CD4-positive, alpha-beta T cell (primary cell): ENCODE measurements around the gene CFAP53. TPM values are rescaled to one million over a fixed set of nuclear protein-coding genes. Genes with fewer than 3 reads are reported as not detected.

Experiments used
- ATAC-seq: fragments of 200-7000 bp; cut with Tn5 transposase; one replicate; pipeline ENCODE4 v1.10.0; 2022; ENCODE audit warnings: mild to moderate bottlenecking; ENCODE audit not compliant: poor library complexity
- CTCF ChIA-PET: fragments of 350-600 bp; sonication (Branson Sonifier 250); formaldehyde crosslinking; loops from one replicate; lab custom pipeline; 2021; ENCODE audit warnings: antibody characterized with exemption, inconsistent platforms; lab: Charles Lee
- POLR2A ChIA-PET: fragments of 350-600 bp; sonication (Branson Sonifier 250); formaldehyde crosslinking; loops from one replicate; lab custom pipeline; 2021; ENCODE audit warnings: antibody characterized with exemption, inconsistent platforms; lab: Charles Lee
- DNase-seq, 14 experiments: peaks; one replicate each; pipeline ENCODE4 v3.0.0-alpha.2; 2013 to 2020; ENCODE audit warnings: mixed read lengths in 2 of 14
- H3K27ac ChIP-seq, 2 donors: one replicate each; pipeline versions ENCODE4 v1.5.1 to v1.7.0; 2013; ENCODE audit warnings: low read length in 2 of 2, low read depth in 1 of 2, mild to moderate bottlenecking in 1 of 2
- H3K27me3 ChIP-seq, 2 experiments: 1 replicate in 1 of 2; 2 replicates in 1 of 2; pipeline versions ENCODE4 v1.6.1 to v1.7.0; 2013; ENCODE audit warnings: low read length in 2 of 2, control low read depth in 1 of 2, mild to moderate bottlenecking in 1 of 2, moderate library complexity in 1 of 2; ENCODE audit not compliant: insufficient read depth in 2 of 2, control insufficient read depth in 1 of 2
- H3K36me3 ChIP-seq: one replicate; pipeline ENCODE4 v1.6.1; 2013; ENCODE audit warnings: low read length, control low read depth; ENCODE audit not compliant: insufficient read depth
- H3K4me1 ChIP-seq: one replicate; pipeline ENCODE4 v1.6.1; 2013; ENCODE audit warnings: low read length, control low read depth; ENCODE audit not compliant: insufficient read depth
- H3K4me3 ChIP-seq: one replicate; pipeline ENCODE4 v1.5.1; 2013; ENCODE audit warnings: mild to moderate bottlenecking, low read length, moderate library complexity
- H3K9me3 ChIP-seq, 2 experiments: 1 replicate in 1 of 2; 2 replicates in 1 of 2; pipeline versions ENCODE4 v1.6.1 to v1.7.0; 2013; ENCODE audit warnings: low read length in 2 of 2, mild to moderate bottlenecking in 2 of 2, control low read depth in 1 of 2, moderate library complexity in 1 of 2; ENCODE audit not compliant: control insufficient read depth in 1 of 2, insufficient read depth in 1 of 2
- H3K27ac Mint-ChIP-seq: one replicate; pipeline ENCODE4 v1.8.0; 2020; ENCODE audit warnings: mixed read lengths
- H3K27me3 Mint-ChIP-seq: one replicate; pipeline ENCODE4 v1.8.0; 2021; ENCODE audit warnings: mixed read lengths
- H3K36me3 Mint-ChIP-seq: one replicate; pipeline ENCODE4 v1.8.0; 2021; ENCODE audit warnings: low read depth, mixed read lengths
- H3K4me1 Mint-ChIP-seq: one replicate; pipeline ENCODE4 v1.8.0; 2021; ENCODE audit warnings: low read depth, mixed read lengths
- H3K4me3 Mint-ChIP-seq: one replicate; pipeline ENCODE4 v1.8.0; 2020; ENCODE audit warnings: mild to moderate bottlenecking, mixed read lengths
- H3K9me3 Mint-ChIP-seq: one replicate; pipeline ENCODE4 v1.8.0; 2020; ENCODE audit warnings: mixed read lengths
- CTCF ChIP-seq: fragments of 200-600 bp; IDR thresholded peaks from one replicate; pipeline ENCODE4 v1.8.0; 2022; ENCODE audit warnings: antibody characterized with exemption, mild to moderate bottlenecking
- intact Hi-C, 2 experiments: fragments of 100-400 bp; cut with DNase I in 1 of 2; cut with micrococcal nuclease in 1 of 2; formaldehyde crosslinking; loops; one replicate each; pipeline versions ENCODE4 v1.15.1 to v1.9.0; 2023 to 2025; cut with DNase I, micrococcal nuclease
- total RNA-seq, 174 experiments: library from RNA in 2 of 174; stranded (reverse) in 2 of 174; gene quantifications; one replicate each; pipeline ENCODE4 v1.2.3 and lab custom pipeline; 2021 to 2026

Gene CFAP53
- total RNA-seq, 2 experiments from 2014 or later = 0.33 to 0.47 TPM

- H3K4me1 ChIP-seq = peaks cover 12% of the 10 kb centered on the region
- peak overlapping the region; percentile 56 for H3K4me3 ChIP-seq
- intact Hi-C loops = loop anchor here (1.0 to 10.0 kb wide), 6 partner anchors 20 to 567 kb away; partner anchors contain the start of genes CFAP53 (in 1 of the 2), CXXC1 (in 1 of the 2) and ME2 (in 1 of the 2)
- Mint-ChIP-seq H3K36me3 (no peaks in the 10 kb centered on the region), H3K9me3 (peaks cover 3% of the 10 kb centered on the region), H3K4me1 (peaks cover 20% of the 10 kb centered on the region), H3K4me3 (peak overlapping the region; percentile 96), H3K27ac (peak overlapping the region; percentile 74), H3K27me3 (peaks cover 29% of the 10 kb centered on the region)
- ChIA-PET CTCF (interaction anchor here (0.7 to 1.3 kb wide), 2 partner anchors 10 to 19 kb away, joined by 3 to 4 read pairs; no protein-coding TSS in a partner anchor), POLR2A (interaction anchor here (0.7 to 2.0 kb wide), 7 partner anchors 10 to 494 kb away, joined by 3 to 23 read pairs (median 5); partner anchors contain the start of gene MBD1)
- H3K27ac ChIP-seq = no peak overlapping the region
- H3K27me3 ChIP-seq = peaks cover 4 to 8% of the 10 kb centered on the region in 2 experiments
- peaks cover 0 to 4% of the 10 kb centered on the region in 2 experiments for H3K9me3 ChIP-seq
- no peak for TF ChIP-seq CTCF
- ATAC-seq = peak; percentile 99
- H3K36me3 ChIP-seq = no peaks in the 10 kb centered on the region
- peak; percentile 78 to 96 (median 88) for DNase-seq
These were observed 41.6 kb upstream of the CFAP53 start for GRCh38 chr18:50307738-50308470.

- peak overlapping the region; percentile 56 for H3K4me3 ChIP-seq
- ATAC-seq = peak; percentile 10
- no peaks in the 10 kb centered on the region for H3K36me3 Mint-ChIP-seq
- intact Hi-C loops = loop anchor here (1.0 to 10.0 kb wide), 5 partner anchors 19 to 567 kb away; partner anchors contain the start of genes CFAP53 (in 1 of the 2), CXXC1 (in 1 of the 2) and ME2 (in 1 of the 2)
- H3K4me3 Mint-ChIP-seq = peak overlapping the region; percentile 96
- H3K27ac Mint-ChIP-seq = peak overlapping the region; percentile 74
- ChIA-PET POLR2A (interaction anchor here (0.7 to 2.0 kb wide), 7 partner anchors 9 to 494 kb away, joined by 3 to 23 read pairs (median 5); partner anchors contain the start of gene MBD1), CTCF (interaction anchor here (0.7 to 1.3 kb wide), 3 partner anchors 10 to 69 kb away, joined by 3 to 4 read pairs (median 3); no protein-coding TSS in a partner anchor)
- TF ChIP-seq CTCF = no peak
- peaks cover 34% of the 10 kb centered on the region for H3K27me3 Mint-ChIP-seq
- peaks cover 0 to 4% of the 10 kb centered on the region in 2 experiments for H3K9me3 ChIP-seq
- no peak for DNase-seq
- peaks cover 20% of the 10 kb centered on the region for H3K4me1 Mint-ChIP-seq
- peaks cover 3% of the 10 kb centered on the region for H3K9me3 Mint-ChIP-seq
- H3K27me3 ChIP-seq = peaks cover 7 to 10% of the 10 kb centered on the region in 2 experiments
- no peaks in the 10 kb centered on the region for H3K36me3 ChIP-seq
- peaks cover 12% of the 10 kb centered on the region for H3K4me1 ChIP-seq
- no peak overlapping the region for H3K27ac ChIP-seq
These were observed 41.1 kb upstream of the CFAP53 start for GRCh38 chr18:50307400-50307737.

GRCh38 chr18:50306944-50307343, 40.6 kb upstream of the CFAP53 start:
- H3K4me1 Mint-ChIP-seq = peaks cover 20% of the 10 kb centered on the region
- H3K36me3 Mint-ChIP-seq = no peaks in the 10 kb centered on the region
- CTCF ChIA-PET = interaction anchor here (1.0 to 1.3 kb wide), 2 partner anchors 18 to 70 kb away, joined by 3 to 4 read pairs; no protein-coding TSS in a partner anchor
- no peak overlapping the region for H3K27ac ChIP-seq
- peaks cover 37% of the 10 kb centered on the region for H3K27me3 Mint-ChIP-seq
- no peaks in the 10 kb centered on the region for H3K36me3 ChIP-seq
- TF ChIP-seq CTCF = no peak
- H3K27ac Mint-ChIP-seq = no peak overlapping the region
- no peak for ATAC-seq
- no peak for DNase-seq
- peaks cover 12% of the 10 kb centered on the region for H3K4me1 ChIP-seq
- intact Hi-C loops = loop anchor here (1.0 to 10.0 kb wide), 5 partner anchors 19 to 568 kb away; partner anchors contain the start of genes CFAP53 (in 1 of the 2), CXXC1 (in 1 of the 2) and ME2 (in 1 of the 2)
- peaks cover 0 to 4% of the 10 kb centered on the region in 2 experiments for H3K9me3 ChIP-seq
- H3K4me3 Mint-ChIP-seq = peak overlapping the region; percentile 96
- peak overlapping the region; percentile 56 for H3K4me3 ChIP-seq
- POLR2A ChIA-PET = interaction anchor here (1.0 to 2.0 kb wide), 4 partner anchors 25 to 493 kb away, joined by 3 to 23 read pairs (median 4); partner anchors contain the start of gene MBD1
- peaks cover 3% of the 10 kb centered on the region for H3K9me3 Mint-ChIP-seq
- H3K27me3 ChIP-seq = peaks cover 7 to 10% of the 10 kb centered on the region in 2 experiments
